Lower lobe of right lung (tissue), 2 donors: ENCODE measurements around the gene GRK1. TPM values are rescaled to one million over a fixed set of nuclear protein-coding genes. Genes with fewer than 3 reads are reported as not detected.
A peak's percentile ranks its signal among the peaks of the same experiment; 100 is the strongest.

Source experiments
- ATAC-seq, 2 donors: fragments of 200-7000 bp; cut with Tn5 transposase; one replicate each; pipeline ENCODE4 v1.9.1; 2020 to 2022; ENCODE audit warnings: mild to moderate bottlenecking in 2 of 2, moderate library complexity in 2 of 2
- DNase-seq: peaks from one replicate; pipeline ENCODE4 v3.0.0-alpha.2; 2020
- H3K27ac ChIP-seq: fragments of 200-600 bp; one replicate; pipeline ENCODE4 v1.8.0; 2022
- H3K27me3 ChIP-seq: fragments of 200-600 bp; one replicate; pipeline ENCODE4 v1.8.0; 2022; ENCODE audit warnings: low read depth
- H3K36me3 ChIP-seq: fragments of 200-600 bp; one replicate; pipeline ENCODE4 v1.8.0; 2022; ENCODE audit warnings: mild to moderate bottlenecking
- H3K4me1 ChIP-seq: fragments of 200-600 bp; one replicate; pipeline ENCODE4 v1.8.0; 2022
- H3K4me3 ChIP-seq: fragments of 200-600 bp; one replicate; pipeline ENCODE4 v1.8.0; 2022; ENCODE audit warnings: mild to moderate bottlenecking
- H3K9me3 ChIP-seq: fragments of 200-600 bp; one replicate; pipeline ENCODE4 v1.8.0; 2022
- intact Hi-C: fragments of 100-400 bp; cut with DNase I; formaldehyde crosslinking; loops from one replicate; pipeline ENCODE4 v1.11.0; 2022
- total RNA-seq: library from RNA; stranded (reverse); fragmentation: NEBNext Ultra II Directional; extraction: Animal tissue kit (Norgen Biotek cat#: 25700); gene quantifications from one replicate; pipeline ENCODE4 v1.2.1, GENCODE V29; 2021
- TF ChIP-seq, protein P1 (sequence below): fragments of 200-600 bp; IDR thresholded peaks from one replicate; pipeline ENCODE4 v1.8.0; 2022; ENCODE audit warnings: antibody characterized with exemption, mild to moderate bottlenecking
- donor health status: DM: no; HTN: yes; CAD: no; lungs with severe emphysema.

GRK1 gene
- total RNA-seq, 1 donor from 2014 or later, result not detected

GRCh38 chr13:113771709-113772331 lies 104.8 kb downstream of the GRK1 start:
- no peak for ATAC-seq
- Histone ChIP-seq H3K4me1 (no peaks in the 10 kb centered on the region), H3K36me3 (peaks cover under 1% of the 10 kb centered on the region), H3K9me3 (no peaks in the 10 kb centered on the region), H3K4me3 (no peak overlapping the region), H3K27me3 (peaks cover 11% of the 10 kb centered on the region), H3K27ac (peak overlapping the region; percentile 31)
- TF ChIP-seq, protein P1, sequence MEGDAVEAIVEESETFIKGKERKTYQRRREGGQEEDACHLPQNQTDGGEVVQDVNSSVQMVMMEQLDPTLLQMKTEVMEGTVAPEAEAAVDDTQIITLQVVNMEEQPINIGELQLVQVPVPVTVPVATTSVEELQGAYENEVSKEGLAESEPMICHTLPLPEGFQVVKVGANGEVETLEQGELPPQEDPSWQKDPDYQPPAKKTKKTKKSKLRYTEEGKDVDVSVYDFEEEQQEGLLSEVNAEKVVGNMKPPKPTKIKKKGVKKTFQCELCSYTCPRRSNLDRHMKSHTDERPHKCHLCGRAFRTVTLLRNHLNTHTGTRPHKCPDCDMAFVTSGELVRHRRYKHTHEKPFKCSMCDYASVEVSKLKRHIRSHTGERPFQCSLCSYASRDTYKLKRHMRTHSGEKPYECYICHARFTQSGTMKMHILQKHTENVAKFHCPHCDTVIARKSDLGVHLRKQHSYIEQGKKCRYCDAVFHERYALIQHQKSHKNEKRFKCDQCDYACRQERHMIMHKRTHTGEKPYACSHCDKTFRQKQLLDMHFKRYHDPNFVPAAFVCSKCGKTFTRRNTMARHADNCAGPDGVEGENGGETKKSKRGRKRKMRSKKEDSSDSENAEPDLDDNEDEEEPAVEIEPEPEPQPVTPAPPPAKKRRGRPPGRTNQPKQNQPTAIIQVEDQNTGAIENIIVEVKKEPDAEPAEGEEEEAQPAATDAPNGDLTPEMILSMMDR, result no peak
- DNase-seq, result no peak
- intact Hi-C loops, result no loop called here

GRCh38 chr13:113774177-113775107 lies 107.4 kb downstream of the GRK1 start:
- Histone ChIP-seq H3K4me3 (no peak overlapping the region), H3K9me3 (no peaks in the 10 kb centered on the region), H3K27me3 (peaks cover 16% of the 10 kb centered on the region), H3K36me3 (no peaks in the 10 kb centered on the region), H3K4me1 (no peaks in the 10 kb centered on the region), H3K27ac (no peak overlapping the region)
- no peak for ATAC-seq
- TF ChIP-seq, protein P1, result no peak
- intact Hi-C loops, result no loop called here
- no peak for DNase-seq

DNA sequence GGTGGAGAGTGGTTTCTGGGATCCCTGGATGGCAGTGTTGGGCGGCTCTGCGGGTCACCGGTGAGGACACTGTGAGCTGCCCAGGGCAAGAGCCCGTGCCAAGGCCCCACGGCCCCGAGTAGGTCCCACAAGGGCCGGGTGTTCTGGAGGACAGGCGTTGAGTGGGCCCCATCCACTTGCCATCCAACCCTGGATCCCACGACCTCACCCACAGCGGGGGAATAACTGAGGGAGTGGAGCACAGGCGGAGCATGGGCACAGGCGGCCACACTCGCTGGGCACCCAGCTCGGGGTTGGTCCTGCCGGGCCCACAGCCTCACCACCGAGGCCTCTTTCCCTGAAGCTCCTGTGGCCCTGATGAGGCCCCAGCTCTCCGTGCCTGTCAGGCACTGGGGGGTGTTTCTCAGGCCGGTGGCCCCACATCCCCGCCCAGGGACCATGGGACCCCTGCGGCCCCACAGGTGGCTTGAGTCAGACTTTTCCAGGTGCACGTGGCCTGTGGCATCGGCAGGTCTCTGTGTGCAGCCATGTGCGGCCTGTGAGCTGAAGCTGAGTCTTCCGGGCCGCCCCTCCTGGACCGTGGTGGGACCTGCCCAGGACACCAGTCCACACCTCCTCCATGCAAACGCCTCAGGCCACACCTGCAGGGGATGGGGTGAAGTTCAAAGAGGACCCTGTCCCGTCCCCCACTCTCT lies 108.6 kb downstream of the GRK1 start:
- TF ChIP-seq, protein P1, result no peak
- no peaks in the 10 kb centered on the region for H3K9me3 ChIP-seq
- DNase-seq, result no peak
- no peaks in the 10 kb centered on the region for H3K4me1 ChIP-seq
- ATAC-seq, result peak in 1 of 2 donors; percentile 19
- H3K36me3 ChIP-seq, result no peaks in the 10 kb centered on the region
- intact Hi-C loops, result no loop called here
- no peak overlapping the region for H3K4me3 ChIP-seq
- no peak overlapping the region for H3K27ac ChIP-seq
- peaks cover 16% of the 10 kb centered on the region for H3K27me3 ChIP-seq

DNA sequence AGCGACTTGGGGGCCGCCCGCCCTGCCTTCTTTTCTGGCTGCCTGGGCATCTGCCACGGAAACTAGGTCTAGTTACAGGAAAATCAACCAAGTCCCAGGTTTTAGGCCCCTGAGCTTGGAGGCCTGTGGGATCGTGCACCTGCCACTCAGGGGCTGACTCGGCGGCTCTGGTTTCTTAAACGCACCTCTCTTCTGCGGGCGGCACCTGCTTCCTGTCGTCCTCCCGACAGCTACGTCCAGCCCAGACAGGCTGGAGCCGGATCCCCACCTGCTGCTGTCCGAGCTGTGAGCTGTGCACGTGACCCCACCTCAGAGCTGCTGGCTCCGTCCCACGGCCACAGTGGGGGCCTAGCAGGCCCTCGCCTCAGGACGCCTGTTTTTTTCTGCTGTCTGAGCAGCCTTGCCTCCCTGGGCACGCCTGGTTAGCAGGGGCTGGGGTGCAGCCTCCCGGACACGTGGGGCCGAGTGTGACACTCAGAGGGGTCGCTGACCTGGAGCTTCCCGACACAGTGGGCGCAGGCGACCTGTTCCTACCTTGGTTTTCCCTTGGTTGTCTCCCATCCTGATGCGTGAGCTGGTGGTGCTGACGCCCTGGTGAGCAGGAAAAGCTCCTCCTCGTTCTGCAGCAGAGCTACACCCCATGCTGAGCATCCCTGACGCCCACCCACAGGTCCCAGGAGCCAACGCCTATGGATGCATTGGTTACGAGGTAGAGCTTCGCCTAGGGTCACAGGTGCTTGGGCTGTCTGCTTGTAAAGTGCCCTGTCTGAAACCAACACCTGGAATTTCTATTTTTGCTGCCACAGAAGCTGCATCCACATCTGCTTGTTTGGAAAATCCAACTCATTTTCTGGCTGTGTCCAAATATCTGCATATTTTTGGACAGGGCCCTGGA lies 109.5 kb downstream of the GRK1 start:
- ATAC-seq (no peak), DNase-seq (no peak)
- no peak overlapping the region for H3K27ac ChIP-seq
- no peaks in the 10 kb centered on the region for H3K36me3 ChIP-seq
- intact Hi-C loops, result no loop called here
- H3K4me3 ChIP-seq, result no peak overlapping the region
- no peaks in the 10 kb centered on the region for H3K9me3 ChIP-seq
- H3K4me1 ChIP-seq, result no peaks in the 10 kb centered on the region
- peaks cover 16% of the 10 kb centered on the region for H3K27me3 ChIP-seq
- TF ChIP-seq, protein P1, result no peak
